Measurements from ENCODE around the gene JCHAIN.

GRCh38 chr4:70630162-70630561 is 36.1 kb downstream of the JCHAIN start:
- TF ChIP-seq CTCF (IDR thresholded peaks at IDR 0.05; ENCODE audit: insufficient read depth, low read length, poor library complexity, severe bottlenecking) (no peak), EZH2phosphoT487 (conservative IDR thresholded peaks at IDR 0.05; ENCODE audit: low read length) (no peak)

Data from SU-DHL-6 (cell line).